Lower leg skin (tissue), 4 donors: ENCODE data around the gene NTSR1. TPM values are rescaled to one million over a fixed set of nuclear protein-coding genes. Genes with fewer than 3 reads are reported as not detected.

Experiments
- DNase-seq, 2 donors: peaks; one replicate each; pipeline ENCODE4 v3.0.0-alpha.2; 2019; ENCODE audit warnings: low spot score in 2 of 2
- H3K4me3 ChIP-seq: fragments of 200-600 bp; sonication (generic); 2 replicates; pipeline ENCODE4 v1.5.1; 2017; ENCODE audit warnings: mild to moderate bottlenecking, low read depth; ENCODE audit not compliant: poor library complexity, severe bottlenecking
- CTCF ChIP-seq, 3 donors: fragments of 450-650 bp; IDR thresholded peaks; one replicate each; pipeline ENCODE4 v1.5.1; 2016; ENCODE audit warnings: antibody characterized with exemption in 3 of 3, mild to moderate bottlenecking in 3 of 3, moderate library complexity in 2 of 3
- POLR2A ChIP-seq, 2 donors: fragments of 450-650 bp; IDR thresholded peaks; one replicate each; pipeline ENCODE4 v1.6.1; 2016 to 2017; ENCODE audit warnings: antibody characterized with exemption in 2 of 2, mild to moderate bottlenecking in 1 of 2, moderate library complexity in 1 of 2
- WGBS, 2 donors: methylation state at CpG; one replicate each; pipeline ENCODE4 v1.1.5; 2018; 5-methylcytosine and 5-hydroxymethylcytosine counted together
- intact Hi-C: fragments of 100-400 bp; cut with DNase I; formaldehyde crosslinking; loops from one replicate; pipeline ENCODE4 v1.15.0; 2023; ENCODE audit warnings: low total_unique reads
- total RNA-seq, 4 donors: library from RNA; depleted of rRNA; stranded (reverse); fragments of >200 nt; gene quantifications; one replicate each; pipeline ENCODE4 v1.1.0, GENCODE V29; 2016

The NTSR1 gene
- total RNA-seq, 4 donors from 2014 or later, result 0.07 to 0.61 (median 0.13) TPM; not detected in 1

- intact Hi-C loops, result no loop called here
- DNase-seq, result no peak
- no peak for TF ChIP-seq POLR2A (IDR thresholded peaks at IDR 0.05)
- TF ChIP-seq CTCF (IDR thresholded peaks at IDR 0.05), result no peak
- H3K4me3 ChIP-seq, result no peak overlapping the region
- 72 to 76% methylated on average over 12 to 14 of the region's 14 CpGs for WGBS, 2 donors
These were observed 62.3 kb downstream of the NTSR1 start for GRCh38 chr20:62770916-62771315.

GRCh38 chr20:62771396-62772102 lies 62.9 kb downstream of the NTSR1 start:
- 72 to 78% methylated on average over 25 of the region's 25 CpGs for WGBS, 2 donors
- no peak for DNase-seq
- intact Hi-C loops, result no loop called here
- TF ChIP-seq POLR2A (IDR thresholded peaks at IDR 0.05) (no peak), CTCF (IDR thresholded peaks at IDR 0.05) (no peak)
- H3K4me3 ChIP-seq, result no peak overlapping the region

- intact Hi-C loops, result no loop called here
- TF ChIP-seq POLR2A (IDR thresholded peaks at IDR 0.05) (no peak), CTCF (IDR thresholded peaks at IDR 0.05) (no peak)
- no peak for DNase-seq
- WGBS, 2 donors, result 90 to 93% methylated on average over 23 of the region's 23 CpGs
- no peak overlapping the region for H3K4me3 ChIP-seq
These were observed 63.5 kb downstream of the NTSR1 start for GRCh38 chr20:62772103-62772611.

- no peak for DNase-seq
- no peak for TF ChIP-seq CTCF (IDR thresholded peaks at IDR 0.05)
- no peak for TF ChIP-seq POLR2A (IDR thresholded peaks at IDR 0.05)
- intact Hi-C loops, result no loop called here
- WGBS, 2 donors, result 53% methylated on average over 11 of the region's 11 CpGs
- H3K4me3 ChIP-seq, result no peak overlapping the region
These were observed 64.0 kb downstream of the NTSR1 start for GRCh38 chr20:62772619-62772989.

- intact Hi-C loops, result no loop called here
- WGBS, 2 donors, result 21 to 24% methylated on average over 17 to 19 of the region's 19 CpGs
- DNase-seq, result no peak
- TF ChIP-seq CTCF (IDR thresholded peaks at IDR 0.05) (no peak), POLR2A (IDR thresholded peaks at IDR 0.05) (no peak)
- no peak overlapping the region for H3K4me3 ChIP-seq
These were observed 64.6 kb downstream of the NTSR1 start for GRCh38 chr20:62772990-62773844.
